Activated gamma-delta T cell treated with Interleukin-2 at 50 U/mL for 16 hours (primary cell): ENCODE results near the gene NAA40.

ENCODE experiments used
- DNase-seq: peaks from one replicate; pipeline ENCODE4 v3.0.0-alpha.2; 2020

Gene NAA40

GRCh38 chr11:63993100-63993499, 54.3 kb downstream of the NAA40 start:
- no peak for DNase-seq

GRCh38 chr11:63993993-63994392, 55.2 kb downstream of the NAA40 start:
- DNase-seq = no peak

- DNase-seq = no peak
Observed at GRCh38 chr11:63996512-63996911, 57.7 kb downstream of the NAA40 start.

- DNase-seq = no peak
Observed at GRCh38 chr11:63997104-63997700, 58.4 kb downstream of the NAA40 start.

- no peak for DNase-seq
Observed at GRCh38 chr11:63997801-63998337, 59.1 kb downstream of the NAA40 start.

- no peak for DNase-seq
Observed at GRCh38 chr11:63998558-63999348, 60.0 kb downstream of the NAA40 start.

GRCh38 chr11:63999349-64000025, 60.7 kb downstream of the NAA40 start:
- DNase-seq = peak; percentile 47

- DNase-seq = peak; percentile 66
Observed at GRCh38 chr11:64000026-64000739, 61.4 kb downstream of the NAA40 start.

- no peak for DNase-seq
Observed at GRCh38 chr11:64000740-64001483, 62.1 kb downstream of the NAA40 start.

- no peak for DNase-seq
Observed at GRCh38 chr11:64001484-64002420, 63.0 kb downstream of the NAA40 start.

- no peak for DNase-seq
Observed at GRCh38 chr11:64003807-64004589, 65.2 kb downstream of the NAA40 start.

- DNase-seq = no peak
Observed at GRCh38 chr11:64004590-64004984, 65.8 kb downstream of the NAA40 start.

- DNase-seq = no peak
Observed at GRCh38 chr11:64005691-64006090, 66.9 kb downstream of the NAA40 start.

GRCh38 chr11:64006398-64006797, 67.6 kb downstream of the NAA40 start:
- no peak for DNase-seq
